ENCODE results near the gene TOLLIP. TPM values are rescaled to one million over a fixed set of nuclear protein-coding genes. Genes with fewer than 3 reads are reported as not detected.
A peak's percentile ranks its signal among the peaks of the same experiment; 100 is the strongest.

Gene TOLLIP
- total RNA-seq, 1 experiment from 2014 or later: 32.3 TPM

DNA sequence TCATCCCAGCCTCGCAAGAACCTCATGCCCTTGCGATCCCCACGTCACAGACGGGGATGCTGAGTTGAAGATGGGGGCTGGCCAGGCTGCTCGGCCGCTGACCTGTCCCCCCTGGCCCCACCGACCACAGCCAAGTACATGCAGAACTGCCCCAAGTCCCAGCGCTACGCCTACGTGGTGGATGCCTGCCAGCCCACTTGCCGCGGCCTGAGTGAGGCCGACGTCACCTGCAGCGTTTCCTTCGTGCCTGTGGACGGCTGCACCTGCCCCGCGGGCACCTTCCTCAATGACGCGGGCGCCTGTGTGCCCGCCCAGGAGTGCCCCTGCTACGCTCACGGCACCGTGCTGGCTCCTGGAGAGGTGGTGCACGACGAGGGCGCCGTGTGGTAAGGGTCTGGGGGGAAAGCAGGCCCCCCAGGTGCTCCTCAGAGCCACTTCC is 76.5 kb downstream of the TOLLIP start (continued):
- TF ChIP-seq, protein P1, sequence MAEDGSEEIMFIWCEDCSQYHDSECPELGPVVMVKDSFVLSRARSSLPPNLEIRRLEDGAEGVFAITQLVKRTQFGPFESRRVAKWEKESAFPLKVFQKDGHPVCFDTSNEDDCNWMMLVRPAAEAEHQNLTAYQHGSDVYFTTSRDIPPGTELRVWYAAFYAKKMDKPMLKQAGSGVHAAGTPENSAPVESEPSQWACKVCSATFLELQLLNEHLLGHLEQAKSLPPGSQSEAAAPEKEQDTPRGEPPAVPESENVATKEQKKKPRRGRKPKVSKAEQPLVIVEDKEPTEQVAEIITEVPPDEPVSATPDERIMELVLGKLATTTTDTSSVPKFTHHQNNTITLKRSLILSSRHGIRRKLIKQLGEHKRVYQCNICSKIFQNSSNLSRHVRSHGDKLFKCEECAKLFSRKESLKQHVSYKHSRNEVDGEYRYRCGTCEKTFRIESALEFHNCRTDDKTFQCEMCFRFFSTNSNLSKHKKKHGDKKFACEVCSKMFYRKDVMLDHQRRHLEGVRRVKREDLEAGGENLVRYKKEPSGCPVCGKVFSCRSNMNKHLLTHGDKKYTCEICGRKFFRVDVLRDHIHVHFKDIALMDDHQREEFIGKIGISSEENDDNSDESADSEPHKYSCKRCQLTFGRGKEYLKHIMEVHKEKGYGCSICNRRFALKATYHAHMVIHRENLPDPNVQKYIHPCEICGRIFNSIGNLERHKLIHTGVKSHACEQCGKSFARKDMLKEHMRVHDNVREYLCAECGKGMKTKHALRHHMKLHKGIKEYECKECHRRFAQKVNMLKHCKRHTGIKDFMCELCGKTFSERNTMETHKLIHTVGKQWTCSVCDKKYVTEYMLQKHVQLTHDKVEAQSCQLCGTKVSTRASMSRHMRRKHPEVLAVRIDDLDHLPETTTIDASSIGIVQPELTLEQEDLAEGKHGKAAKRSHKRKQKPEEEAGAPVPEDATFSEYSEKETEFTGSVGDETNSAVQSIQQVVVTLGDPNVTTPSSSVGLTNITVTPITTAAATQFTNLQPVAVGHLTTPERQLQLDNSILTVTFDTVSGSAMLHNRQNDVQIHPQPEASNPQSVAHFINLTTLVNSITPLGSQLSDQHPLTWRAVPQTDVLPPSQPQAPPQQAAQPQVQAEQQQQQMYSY (CRISPR knock-in tag; IDR thresholded peaks at IDR 0.05): no peak
- no peak for TF ChIP-seq MYBL2 (CRISPR knock-in tag; IDR thresholded peaks at IDR 0.05)

DNA sequence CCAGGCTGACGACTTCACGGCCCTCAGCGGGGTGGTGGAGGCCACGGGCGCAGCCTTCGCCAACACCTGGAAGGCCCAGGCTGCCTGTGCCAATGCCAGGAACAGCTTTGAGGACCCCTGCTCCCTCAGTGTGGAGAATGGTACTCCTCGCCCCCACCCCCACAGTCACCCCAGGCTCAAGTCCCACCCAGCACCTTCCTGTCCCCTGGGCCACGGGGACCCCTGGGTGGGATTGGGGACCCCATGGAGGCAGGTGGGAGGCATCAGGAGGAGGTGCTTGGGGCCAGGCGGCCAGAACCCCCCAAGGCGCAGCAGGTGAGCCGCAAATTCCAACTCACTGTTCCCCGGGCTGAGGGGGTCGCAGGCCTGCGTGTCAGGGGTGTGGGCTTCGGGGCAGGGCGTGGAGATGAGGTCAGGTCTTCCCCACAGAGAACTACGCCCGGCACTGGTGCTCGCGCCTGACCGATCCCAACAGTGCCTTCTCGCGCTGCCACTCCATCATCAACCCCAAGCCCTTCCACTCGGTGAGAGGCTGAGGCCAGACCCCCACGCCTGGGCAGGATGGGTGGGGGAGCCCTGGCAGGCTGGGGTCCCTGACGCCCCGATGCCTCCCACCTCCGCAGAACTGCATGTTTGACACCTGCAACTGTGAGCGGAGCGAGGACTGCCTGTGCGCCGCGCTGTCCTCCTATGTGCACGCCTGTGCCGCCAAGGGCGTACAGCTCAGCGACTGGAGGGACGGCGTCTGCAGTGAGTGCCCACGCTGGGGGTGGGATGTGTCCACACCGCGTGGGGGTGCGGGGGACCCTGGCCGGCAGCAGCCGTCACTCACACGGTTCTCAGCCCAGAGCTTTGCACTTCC is 77.2 kb downstream of the TOLLIP start:
- no peak overlapping the region for H3K4me3 Mint-ChIP-seq
- H3K9me3 Mint-ChIP-seq: no peaks in the 10 kb centered on the region
- no peaks in the 10 kb centered on the region for H3K27me3 Mint-ChIP-seq (ENCODE audit: low read depth)
- no peaks in the 10 kb centered on the region for H3K4me1 Mint-ChIP-seq
- TF ChIP-seq, protein P2, sequence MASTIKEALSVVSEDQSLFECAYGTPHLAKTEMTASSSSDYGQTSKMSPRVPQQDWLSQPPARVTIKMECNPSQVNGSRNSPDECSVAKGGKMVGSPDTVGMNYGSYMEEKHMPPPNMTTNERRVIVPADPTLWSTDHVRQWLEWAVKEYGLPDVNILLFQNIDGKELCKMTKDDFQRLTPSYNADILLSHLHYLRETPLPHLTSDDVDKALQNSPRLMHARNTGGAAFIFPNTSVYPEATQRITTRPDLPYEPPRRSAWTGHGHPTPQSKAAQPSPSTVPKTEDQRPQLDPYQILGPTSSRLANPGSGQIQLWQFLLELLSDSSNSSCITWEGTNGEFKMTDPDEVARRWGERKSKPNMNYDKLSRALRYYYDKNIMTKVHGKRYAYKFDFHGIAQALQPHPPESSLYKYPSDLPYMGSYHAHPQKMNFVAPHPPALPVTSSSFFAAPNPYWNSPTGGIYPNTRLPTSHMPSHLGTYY (CRISPR knock-in tag; IDR thresholded peaks at IDR 0.05): no peak
- TF ChIP-seq TCF7 (CRISPR knock-in tag; IDR thresholded peaks at IDR 0.05; ENCODE audit: low read depth) (no peak), ATF1 (CRISPR knock-in tag; IDR thresholded peaks at IDR 0.05) (no peak), CREB1 (CRISPR knock-in tag; IDR thresholded peaks at IDR 0.05) (no peak), SOX15 (CRISPR knock-in tag; IDR thresholded peaks at IDR 0.05) (no peak), SMAD3 (CRISPR knock-in tag; IDR thresholded peaks at IDR 0.05; ENCODE audit: borderline replicate concordance) (no peak), ZNF396 (CRISPR knock-in tag; IDR thresholded peaks at IDR 0.05; ENCODE audit: borderline replicate concordance) (no peak)
- TF ChIP-seq, protein P3, sequence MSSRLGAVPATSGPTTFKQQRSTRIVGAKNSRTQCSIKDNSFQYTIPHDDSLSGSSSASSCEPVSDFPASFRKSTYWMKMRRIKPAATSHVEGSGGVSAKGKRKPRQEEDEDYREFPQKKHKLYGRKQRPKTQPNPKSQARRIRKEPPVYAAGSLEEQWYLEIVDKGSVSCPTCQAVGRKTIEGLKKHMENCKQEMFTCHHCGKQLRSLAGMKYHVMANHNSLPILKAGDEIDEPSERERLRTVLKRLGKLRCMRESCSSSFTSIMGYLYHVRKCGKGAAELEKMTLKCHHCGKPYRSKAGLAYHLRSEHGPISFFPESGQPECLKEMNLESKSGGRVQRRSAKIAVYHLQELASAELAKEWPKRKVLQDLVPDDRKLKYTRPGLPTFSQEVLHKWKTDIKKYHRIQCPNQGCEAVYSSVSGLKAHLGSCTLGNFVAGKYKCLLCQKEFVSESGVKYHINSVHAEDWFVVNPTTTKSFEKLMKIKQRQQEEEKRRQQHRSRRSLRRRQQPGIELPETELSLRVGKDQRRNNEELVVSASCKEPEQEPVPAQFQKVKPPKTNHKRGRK (CRISPR knock-in tag; IDR thresholded peaks at IDR 0.05; ENCODE audit: borderline replicate concordance): no peak
- TF ChIP-seq, protein P4, sequence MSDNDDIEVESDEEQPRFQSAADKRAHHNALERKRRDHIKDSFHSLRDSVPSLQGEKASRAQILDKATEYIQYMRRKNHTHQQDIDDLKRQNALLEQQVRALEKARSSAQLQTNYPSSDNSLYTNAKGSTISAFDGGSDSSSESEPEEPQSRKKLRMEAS (CRISPR knock-in tag; IDR thresholded peaks at IDR 0.05): no peak
- CTCF ChIA-PET: interaction anchor here (1.5 kb wide), 1 partner anchor 8 kb away, joined by 3 read pairs; no protein-coding TSS in a partner anchor
- DNase-seq (ENCODE audit: low spot score) (peak; percentile 8), ATAC-seq (no peak)
- no peaks in the 10 kb centered on the region for H3K36me3 Mint-ChIP-seq
- no peak overlapping the region for H3K27ac Mint-ChIP-seq
- POLR2A ChIA-PET: interaction anchor here (0.6 kb wide), 1 partner anchor 15 kb away, joined by 3 read pairs; no protein-coding TSS in a partner anchor

DNA sequence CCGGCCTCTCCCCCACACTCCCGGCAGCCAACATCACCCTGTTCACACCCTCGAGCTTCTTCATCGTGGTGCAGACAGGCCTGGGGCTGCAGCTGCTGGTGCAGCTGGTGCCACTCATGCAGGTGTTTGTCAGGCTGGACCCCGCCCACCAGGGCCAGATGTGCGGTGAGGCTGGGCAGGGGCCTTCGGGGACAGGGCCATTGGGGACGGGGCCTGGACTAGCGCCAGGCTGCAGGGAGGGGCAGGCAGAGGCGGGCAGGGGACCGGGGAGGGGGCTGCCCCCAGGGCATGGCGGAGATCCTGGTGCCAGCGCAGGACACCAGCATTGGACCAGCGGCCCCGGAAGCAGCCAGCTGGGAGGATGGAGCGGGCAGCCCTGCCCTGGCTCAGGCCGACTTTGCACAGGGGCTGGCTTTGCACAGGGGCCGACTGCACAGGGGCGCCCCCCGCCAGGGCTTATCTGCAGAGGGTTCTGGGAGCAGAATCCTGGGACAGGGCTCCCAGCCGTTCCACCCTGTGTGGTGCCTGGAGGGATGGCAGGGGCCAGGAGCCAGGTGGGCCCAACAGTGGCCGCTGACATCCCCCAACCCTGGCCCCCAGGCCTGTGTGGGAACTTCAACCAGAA is 77.9 kb downstream of the TOLLIP start:
- TF ChIP-seq ZNF263 (CRISPR knock-in tag; IDR thresholded peaks at IDR 0.05; ENCODE audit: low read depth) (no peak), NFATC4 (CRISPR knock-in tag; IDR thresholded peaks at IDR 0.05) (no peak), ETV6 (CRISPR knock-in tag; IDR thresholded peaks at IDR 0.05) (no peak), TEAD4 (CRISPR knock-in tag; IDR thresholded peaks at IDR 0.05) (no peak), ZNF671 (CRISPR knock-in tag; IDR thresholded peaks at IDR 0.05) (no peak), ZNF232 (CRISPR knock-in tag; IDR thresholded peaks at IDR 0.05) (no peak)
- TF ChIP-seq, protein P3 (CRISPR knock-in tag; IDR thresholded peaks at IDR 0.05; ENCODE audit: borderline replicate concordance): no peak
- Mint-ChIP-seq H3K4me3 (no peak overlapping the region), H3K36me3 (no peaks in the 10 kb centered on the region), H3K4me1 (no peaks in the 10 kb centered on the region), H3K9me3 (no peaks in the 10 kb centered on the region), H3K27ac (no peak overlapping the region), H3K27me3 (ENCODE audit: low read depth) (no peaks in the 10 kb centered on the region)
- DNase-seq (ENCODE audit: low spot score) (no peak), ATAC-seq (no peak)
- ChIA-PET POLR2A (no interaction called here), CTCF (no interaction called here)

Measured in WTC11 (cell line).